ENCODE measurements around the gene CEP128.

DNA sequence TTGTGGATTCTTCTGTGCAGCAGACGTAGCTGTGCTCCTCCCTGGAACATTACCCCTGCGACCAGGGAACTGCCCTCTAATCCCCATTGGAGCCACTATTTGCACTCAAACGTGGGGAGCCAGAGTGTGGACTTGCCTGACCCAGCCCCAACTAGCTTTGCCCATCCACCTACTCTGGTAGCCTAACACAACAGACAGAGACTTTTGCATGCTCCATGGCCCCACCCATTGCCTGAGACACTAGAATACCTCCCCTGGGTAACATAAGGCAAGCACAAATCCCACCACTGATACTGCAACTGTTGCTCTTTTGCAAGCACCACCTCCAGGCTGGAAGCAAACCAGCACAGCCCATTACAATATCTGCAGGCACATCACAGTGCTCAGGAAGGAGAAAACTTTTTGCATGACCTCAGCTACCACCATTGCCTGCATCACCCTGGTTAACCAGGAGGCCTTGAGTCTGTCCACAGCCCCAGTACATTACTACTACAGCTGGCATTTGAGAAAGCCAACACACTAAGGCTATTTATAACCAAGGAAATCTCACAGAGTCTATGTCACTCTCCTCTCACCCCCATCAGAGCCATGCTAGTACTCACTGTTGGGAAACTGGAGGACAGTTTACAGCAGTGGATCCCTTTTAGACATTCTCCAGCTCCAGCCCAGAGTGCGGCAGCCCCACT lies 15.0 kb downstream of the CEP128 start:
- TF ChIP-seq, protein P1, sequence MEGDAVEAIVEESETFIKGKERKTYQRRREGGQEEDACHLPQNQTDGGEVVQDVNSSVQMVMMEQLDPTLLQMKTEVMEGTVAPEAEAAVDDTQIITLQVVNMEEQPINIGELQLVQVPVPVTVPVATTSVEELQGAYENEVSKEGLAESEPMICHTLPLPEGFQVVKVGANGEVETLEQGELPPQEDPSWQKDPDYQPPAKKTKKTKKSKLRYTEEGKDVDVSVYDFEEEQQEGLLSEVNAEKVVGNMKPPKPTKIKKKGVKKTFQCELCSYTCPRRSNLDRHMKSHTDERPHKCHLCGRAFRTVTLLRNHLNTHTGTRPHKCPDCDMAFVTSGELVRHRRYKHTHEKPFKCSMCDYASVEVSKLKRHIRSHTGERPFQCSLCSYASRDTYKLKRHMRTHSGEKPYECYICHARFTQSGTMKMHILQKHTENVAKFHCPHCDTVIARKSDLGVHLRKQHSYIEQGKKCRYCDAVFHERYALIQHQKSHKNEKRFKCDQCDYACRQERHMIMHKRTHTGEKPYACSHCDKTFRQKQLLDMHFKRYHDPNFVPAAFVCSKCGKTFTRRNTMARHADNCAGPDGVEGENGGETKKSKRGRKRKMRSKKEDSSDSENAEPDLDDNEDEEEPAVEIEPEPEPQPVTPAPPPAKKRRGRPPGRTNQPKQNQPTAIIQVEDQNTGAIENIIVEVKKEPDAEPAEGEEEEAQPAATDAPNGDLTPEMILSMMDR (IDR thresholded peaks at IDR 0.05), result no peak
- TF ChIP-seq POLR2A (IDR thresholded peaks at IDR 0.05) (no peak), POLR2AphosphoS5 (IDR thresholded peaks at IDR 0.05) (no peak), EP300 (IDR thresholded peaks at IDR 0.05) (no peak)

Data from suprapubic skin (tissue), 4 donors.